WERI-Rb-1 (cell line): ENCODE measurements around the gene CFAP54.

ENCODE experiments used
- DNase-seq: peaks from one replicate; pipeline ENCODE4 v3.0.0-alpha.2; 2020
- H3K27ac ChIP-seq: fragments of 250-450 bp; sonication (Bioruptor Pico); 2 replicates; pipeline ENCODE4 v1.5.1; 2020; ENCODE audit warnings: mild to moderate bottlenecking, moderate library complexity
- H3K27me3 ChIP-seq: fragments of 250-450 bp; sonication (Bioruptor Pico); 2 replicates; pipeline ENCODE4 v1.5.1; 2021; ENCODE audit warnings: mild to moderate bottlenecking, low read depth, moderate library complexity; ENCODE audit not compliant: insufficient read depth, severe bottlenecking
- H3K36me3 ChIP-seq: fragments of 250-450 bp; sonication (Bioruptor Pico); 2 replicates; pipeline ENCODE4 v1.5.1; 2020; ENCODE audit warnings: mild to moderate bottlenecking, moderate library complexity
- H3K4me3 ChIP-seq: 2 replicates; pipeline ENCODE4 v1.5.1; 2011; ENCODE audit warnings: low read depth, mild to moderate bottlenecking, control low read depth, low read length
- H3K9me3 ChIP-seq: fragments of 250-450 bp; sonication (Bioruptor Pico); 2 replicates; pipeline ENCODE4 v1.5.1; 2021; ENCODE audit warnings: mild to moderate bottlenecking, moderate library complexity; ENCODE audit not compliant: severe bottlenecking
- TF ChIP-seq, protein P1 (sequence below): IDR thresholded peaks from 2 replicates; pipeline ENCODE4 v1.5.1; 2011; ENCODE audit warnings: low read depth, mild to moderate bottlenecking, control low read depth, inconsistent platforms, low read length

Gene CFAP54

DNA sequence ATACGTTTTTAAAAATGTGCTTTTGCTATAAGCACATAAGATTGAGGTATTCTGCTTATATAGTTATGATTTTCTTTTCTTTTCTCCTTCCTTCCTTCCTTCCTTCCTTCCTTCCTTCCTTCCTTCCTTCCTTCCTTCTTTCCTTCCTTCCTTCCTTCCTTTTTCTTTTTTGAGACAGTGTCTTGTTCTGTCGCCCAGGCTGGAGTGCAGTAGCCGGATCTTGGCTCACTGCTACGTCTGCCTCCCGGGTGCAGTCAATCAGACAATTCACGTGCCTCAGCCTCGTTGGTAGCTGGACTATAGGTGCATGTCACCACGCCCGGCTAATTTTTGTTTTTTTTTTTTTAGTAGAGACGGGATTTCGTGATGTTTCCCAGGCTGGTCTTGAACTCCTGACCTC is 5.8 kb downstream of the CFAP54 start:
- DNase-seq, result no peak
- Histone ChIP-seq H3K9me3 (no peaks in the 10 kb centered on the region), H3K27me3 (no peaks in the 10 kb centered on the region), H3K36me3 (no peaks in the 10 kb centered on the region), H3K27ac (no peak overlapping the region), H3K4me3 (no peak overlapping the region)
- TF ChIP-seq, protein P1, sequence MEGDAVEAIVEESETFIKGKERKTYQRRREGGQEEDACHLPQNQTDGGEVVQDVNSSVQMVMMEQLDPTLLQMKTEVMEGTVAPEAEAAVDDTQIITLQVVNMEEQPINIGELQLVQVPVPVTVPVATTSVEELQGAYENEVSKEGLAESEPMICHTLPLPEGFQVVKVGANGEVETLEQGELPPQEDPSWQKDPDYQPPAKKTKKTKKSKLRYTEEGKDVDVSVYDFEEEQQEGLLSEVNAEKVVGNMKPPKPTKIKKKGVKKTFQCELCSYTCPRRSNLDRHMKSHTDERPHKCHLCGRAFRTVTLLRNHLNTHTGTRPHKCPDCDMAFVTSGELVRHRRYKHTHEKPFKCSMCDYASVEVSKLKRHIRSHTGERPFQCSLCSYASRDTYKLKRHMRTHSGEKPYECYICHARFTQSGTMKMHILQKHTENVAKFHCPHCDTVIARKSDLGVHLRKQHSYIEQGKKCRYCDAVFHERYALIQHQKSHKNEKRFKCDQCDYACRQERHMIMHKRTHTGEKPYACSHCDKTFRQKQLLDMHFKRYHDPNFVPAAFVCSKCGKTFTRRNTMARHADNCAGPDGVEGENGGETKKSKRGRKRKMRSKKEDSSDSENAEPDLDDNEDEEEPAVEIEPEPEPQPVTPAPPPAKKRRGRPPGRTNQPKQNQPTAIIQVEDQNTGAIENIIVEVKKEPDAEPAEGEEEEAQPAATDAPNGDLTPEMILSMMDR, result no peak

- H3K9me3 ChIP-seq, result no peaks in the 10 kb centered on the region
- no peaks in the 10 kb centered on the region for H3K27me3 ChIP-seq
- DNase-seq, result no peak
- H3K27ac ChIP-seq, result no peak overlapping the region
- no peak overlapping the region for H3K4me3 ChIP-seq
- no peaks in the 10 kb centered on the region for H3K36me3 ChIP-seq
- TF ChIP-seq, protein P1, result no peak
These were observed 6.6 kb downstream of the CFAP54 start for GRCh38 chr12:96495841-96496545.

DNA sequence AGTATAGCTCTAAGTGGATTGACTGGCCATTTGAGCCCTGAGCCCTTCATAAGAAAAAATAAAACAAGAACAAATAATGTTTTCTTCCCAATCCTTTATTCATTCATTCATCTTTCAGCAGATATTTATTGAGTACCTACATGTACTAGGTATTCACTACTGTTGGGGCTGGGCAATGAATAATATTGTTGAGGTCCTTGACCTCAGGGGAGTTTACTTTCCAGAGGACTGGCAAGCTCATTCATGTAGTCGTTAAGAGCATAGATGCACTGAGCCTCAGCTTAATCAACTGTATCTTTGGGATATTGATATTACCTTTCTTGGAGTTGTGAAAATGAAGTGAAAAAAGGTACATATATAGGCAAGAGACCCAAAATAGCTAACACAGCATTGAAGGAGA is 7.6 kb downstream of the CFAP54 start:
- no peak overlapping the region for H3K27ac ChIP-seq
- H3K9me3 ChIP-seq, result no peaks in the 10 kb centered on the region
- no peaks in the 10 kb centered on the region for H3K27me3 ChIP-seq
- TF ChIP-seq, protein P1, result no peak
- no peak for DNase-seq
- no peaks in the 10 kb centered on the region for H3K36me3 ChIP-seq
- no peak overlapping the region for H3K4me3 ChIP-seq

- H3K4me3 ChIP-seq, result no peak overlapping the region
- H3K36me3 ChIP-seq, result no peaks in the 10 kb centered on the region
- no peak for DNase-seq
- H3K27ac ChIP-seq, result no peak overlapping the region
- H3K9me3 ChIP-seq, result no peaks in the 10 kb centered on the region
- H3K27me3 ChIP-seq, result no peaks in the 10 kb centered on the region
- TF ChIP-seq, protein P1, result no peak
These were observed 8.5 kb downstream of the CFAP54 start for GRCh38 chr12:96497855-96498254.

DNA sequence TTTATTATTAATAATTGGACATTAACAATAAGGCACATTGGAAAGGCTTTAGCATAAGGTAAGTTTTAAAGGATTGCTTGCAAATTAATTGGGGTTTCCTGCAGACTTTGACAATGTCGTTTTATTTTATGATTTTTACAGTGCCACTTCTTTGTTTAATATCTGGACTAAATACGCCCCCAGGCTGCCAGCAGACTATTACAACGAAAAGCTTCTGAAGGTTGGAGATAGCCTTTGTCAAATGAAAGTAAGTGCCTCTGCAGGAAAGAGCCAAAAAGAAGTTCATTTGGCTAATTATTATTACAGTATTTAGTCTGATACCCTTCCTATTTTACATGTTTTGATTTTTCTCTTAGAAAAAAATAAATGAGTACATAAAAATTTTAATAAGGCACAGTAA is 11.3 kb downstream of the CFAP54 start:
- TF ChIP-seq, protein P1, result no peak
- no peak for DNase-seq
- no peak overlapping the region for H3K27ac ChIP-seq
- no peaks in the 10 kb centered on the region for H3K9me3 ChIP-seq
- H3K27me3 ChIP-seq, result no peaks in the 10 kb centered on the region
- no peak overlapping the region for H3K4me3 ChIP-seq
- H3K36me3 ChIP-seq, result no peaks in the 10 kb centered on the region
